HG03460 (cell line): ENCODE results near the gene MAMSTR.
"Not testable (repeated sequence)": the region's sequence is repeated elsewhere in the genome, so short reads cannot be mapped to it uniquely, and the experiment has no call there.

ENCODE experiments used
- ATAC-seq: cut with Tn5 transposase; IDR thresholded peaks from one replicate; pipeline ENCODE4 v1.9.1; 2021; ENCODE audit not compliant: unreplicated experiment

MAMSTR gene, protein sequence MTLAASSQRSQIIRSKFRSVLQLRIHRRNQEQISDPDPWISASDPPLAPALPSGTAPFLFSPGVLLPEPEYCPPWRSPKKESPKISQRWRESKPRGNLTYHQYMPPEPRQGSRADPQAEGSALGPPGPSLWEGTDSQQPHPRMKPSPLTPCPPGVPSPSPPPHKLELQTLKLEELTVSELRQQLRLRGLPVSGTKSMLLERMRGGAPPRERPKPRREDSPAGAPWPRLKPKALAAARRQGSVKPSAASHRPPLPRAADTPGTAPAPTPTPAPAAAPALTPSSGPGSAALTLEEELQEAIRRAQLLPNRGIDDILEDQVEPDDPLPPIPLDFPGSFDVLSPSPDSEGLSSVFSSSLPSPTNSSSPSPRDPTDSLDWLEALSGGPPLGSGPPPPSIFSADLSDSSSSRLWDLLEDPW

GRCh38 chr19:48719263-48720171 lies at the start of gene MAMSTR:
Gene MAMSTR (minus strand): TSS chr19:48719725. CDS start chr19:48719031, 694 bp downstream.
- no peak for ATAC-seq

DNA sequence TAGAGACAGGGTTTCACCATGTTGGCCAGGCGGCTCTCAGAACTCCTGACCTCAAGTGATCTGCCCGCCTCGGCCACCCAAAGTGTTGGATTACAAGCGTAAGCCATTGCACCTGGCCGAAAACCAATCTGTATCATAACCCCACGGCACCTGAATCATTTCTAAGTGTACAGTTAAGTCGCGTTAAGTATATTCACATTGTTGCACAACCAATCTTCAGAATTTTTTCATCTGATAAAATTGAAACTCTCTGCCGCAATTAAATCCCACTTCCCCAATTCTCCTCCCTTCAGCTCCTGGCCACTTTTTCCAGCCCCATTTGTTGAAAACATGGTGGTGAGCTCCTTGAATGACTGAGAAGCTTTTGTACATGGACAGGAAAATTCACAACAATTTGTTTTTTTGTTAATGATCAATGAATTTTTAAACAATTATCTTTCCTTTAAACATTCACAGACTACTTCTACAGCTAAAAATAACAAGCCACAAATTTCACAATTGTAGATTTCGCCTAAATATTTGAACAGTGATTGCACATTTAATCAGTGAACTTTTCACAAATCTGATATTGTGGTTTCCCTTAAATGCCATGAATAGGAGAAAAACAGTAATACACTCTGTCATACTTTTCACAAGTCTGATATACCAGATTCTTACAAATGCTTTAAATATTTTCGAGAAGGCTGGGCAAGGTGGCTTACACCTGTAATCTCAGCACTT lies 49.6 kb upstream of the MAMSTR start:
- ATAC-seq: no peak

- ATAC-seq: not testable (repeated sequence)
Observed at GRCh38 chr19:48768171-48768753, 48.7 kb upstream of the MAMSTR start.

DNA sequence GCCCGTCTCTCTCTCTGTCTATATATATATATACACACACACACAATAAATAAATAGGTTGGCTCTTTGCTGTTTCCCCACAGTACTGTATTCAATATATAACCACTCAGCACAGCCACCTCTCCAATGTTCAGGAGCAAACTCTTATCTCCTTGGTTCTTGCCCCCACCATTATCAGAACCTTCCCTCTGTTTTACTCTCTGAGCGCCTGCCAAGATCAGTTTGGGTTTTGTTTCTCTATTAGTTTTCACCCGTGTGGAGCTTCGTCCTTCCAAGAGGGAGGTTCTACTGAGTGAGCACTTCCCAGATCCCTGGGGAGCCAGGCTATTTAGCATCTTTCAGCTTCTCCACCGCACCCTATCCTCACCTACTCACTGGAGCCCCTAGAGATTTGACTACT lies 46.3 kb upstream of the MAMSTR start:
- ATAC-seq: not testable (repeated sequence)

DNA sequence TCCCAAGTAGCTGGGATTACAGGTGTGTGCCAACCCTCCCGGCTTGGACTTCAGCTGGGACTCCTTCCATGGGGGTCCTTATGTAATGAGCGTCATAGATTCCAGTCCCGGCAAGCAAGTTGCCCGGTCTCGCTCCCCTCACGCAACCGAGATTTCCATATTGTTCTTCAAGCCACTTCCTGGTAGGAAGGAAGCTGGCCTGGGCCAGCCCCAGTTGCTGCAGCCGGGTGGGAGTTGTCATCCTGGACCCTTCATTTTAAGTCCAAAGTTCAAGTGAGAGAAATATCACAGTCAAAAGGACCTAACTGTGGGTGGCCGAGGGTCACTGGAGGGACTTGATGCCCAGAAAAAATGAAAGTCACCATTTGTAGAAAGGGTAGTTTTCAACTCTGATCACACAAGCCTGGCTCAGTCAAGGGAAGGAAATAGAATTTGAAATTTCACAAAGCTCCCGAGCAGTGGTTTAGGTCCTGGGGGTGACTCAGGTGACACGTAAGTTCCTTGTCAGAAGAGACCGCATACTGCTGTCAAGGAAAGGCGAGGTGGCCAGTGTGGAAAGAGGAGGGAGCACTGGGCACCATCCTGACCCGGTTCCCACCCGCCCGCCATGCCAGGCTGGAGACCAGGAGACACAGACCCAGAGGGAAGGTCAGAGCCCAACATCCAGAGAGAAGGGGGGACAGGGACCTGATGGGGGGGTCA lies 41.1 kb upstream of the MAMSTR start:
- no peak for ATAC-seq

DNA sequence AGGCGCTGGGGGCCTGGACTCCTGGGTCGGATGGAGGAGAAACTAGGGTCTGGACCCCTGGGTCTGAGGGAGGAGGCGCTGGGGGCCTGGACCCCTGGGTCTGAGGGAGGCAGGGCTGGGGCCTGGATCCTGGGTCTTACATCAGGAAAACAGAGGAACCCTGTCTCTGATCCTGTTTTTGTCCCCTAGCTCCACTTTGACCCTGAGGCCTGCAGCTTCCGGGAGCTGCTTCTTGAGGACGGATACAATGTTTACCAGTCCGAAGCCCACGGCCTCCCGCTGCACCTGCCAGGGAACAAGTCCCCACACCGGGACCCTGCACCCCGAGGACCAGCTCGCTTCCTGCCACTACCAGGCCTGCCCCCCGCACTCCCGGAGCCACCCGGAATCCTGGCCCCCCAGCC lies 38.2 kb upstream of the MAMSTR start:
- ATAC-seq: no peak

DNA sequence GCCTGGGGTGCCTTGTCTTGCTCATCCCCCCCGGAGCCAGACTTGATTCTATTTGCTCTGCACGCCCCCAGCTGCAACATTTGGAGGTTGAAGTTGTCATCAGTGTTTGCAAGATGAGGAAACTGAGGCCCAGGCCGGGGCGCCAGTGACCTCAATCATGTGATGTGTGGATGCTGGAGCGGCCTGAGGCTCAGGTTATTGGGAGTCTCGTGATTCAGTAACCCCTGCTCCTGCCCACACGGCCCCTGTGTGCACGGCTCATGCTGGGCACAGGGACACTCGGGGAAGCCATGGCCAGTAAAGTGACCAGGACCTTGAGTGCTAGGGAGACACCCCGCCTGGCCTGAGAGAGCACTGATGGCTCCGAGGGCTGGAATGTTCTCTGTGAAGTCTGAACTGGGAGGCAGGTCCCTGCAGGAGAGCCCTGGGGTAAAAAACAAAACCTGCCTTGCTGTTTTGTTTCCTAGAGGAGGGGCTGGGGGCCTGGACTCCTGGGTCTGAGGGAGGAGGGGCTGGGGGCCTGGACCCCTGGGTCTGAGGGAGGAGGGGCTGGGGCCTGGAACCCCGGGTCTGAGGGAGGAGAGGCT lies 37.7 kb upstream of the MAMSTR start:
- ATAC-seq: no peak

DNA sequence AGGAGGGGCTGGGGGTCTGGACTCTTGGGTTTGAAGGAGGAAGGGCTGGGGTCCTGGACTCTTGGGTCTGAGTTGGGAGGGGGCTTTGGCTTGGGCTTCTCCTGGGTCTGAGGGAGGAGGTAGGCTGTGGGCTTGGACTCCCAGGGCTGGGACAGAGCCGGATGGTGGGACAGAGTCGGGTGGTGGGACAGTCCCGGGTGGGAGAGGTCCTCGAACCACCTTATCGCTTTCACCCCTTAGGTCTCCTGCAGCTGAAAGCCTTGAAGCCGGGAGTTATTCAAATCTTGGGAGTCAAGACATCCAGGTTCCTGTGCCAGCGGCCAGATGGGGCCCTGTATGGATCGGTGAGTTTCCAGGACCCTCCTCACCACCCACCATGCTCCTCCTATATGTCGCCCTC lies 37.2 kb upstream of the MAMSTR start:
- ATAC-seq: no peak

DNA sequence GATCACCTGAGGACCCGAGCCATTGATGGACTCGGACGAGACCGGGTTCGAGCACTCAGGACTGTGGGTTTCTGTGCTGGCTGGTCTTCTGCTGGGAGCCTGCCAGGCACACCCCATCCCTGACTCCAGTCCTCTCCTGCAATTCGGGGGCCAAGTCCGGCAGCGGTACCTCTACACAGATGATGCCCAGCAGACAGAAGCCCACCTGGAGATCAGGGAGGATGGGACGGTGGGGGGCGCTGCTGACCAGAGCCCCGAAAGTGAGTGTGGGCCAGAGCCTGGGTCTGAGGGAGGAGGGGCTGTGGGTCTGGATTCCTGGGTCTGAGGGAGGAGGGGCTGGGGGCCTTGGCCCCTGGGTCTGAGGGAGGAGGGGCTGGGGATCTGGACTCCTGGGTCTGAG lies 36.7 kb upstream of the MAMSTR start:
- no peak for ATAC-seq

DNA sequence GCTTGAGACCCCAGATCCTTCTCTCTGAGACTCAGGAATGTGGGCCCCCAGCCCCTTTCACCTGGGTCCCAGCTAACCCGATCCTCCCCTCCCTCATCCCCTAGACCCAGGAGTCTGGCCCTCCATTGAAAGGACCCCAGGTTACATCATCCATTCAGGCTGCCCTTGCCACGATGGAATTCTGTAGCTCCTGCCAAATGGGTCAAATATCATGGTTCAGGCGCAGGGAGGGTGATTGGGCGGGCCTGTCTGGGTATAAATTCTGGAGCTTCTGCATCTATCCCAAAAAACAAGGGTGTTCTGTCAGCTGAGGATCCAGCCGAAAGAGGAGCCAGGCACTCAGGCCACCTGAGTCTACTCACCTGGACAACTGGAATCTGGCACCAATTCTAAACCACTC lies 36.3 kb upstream of the MAMSTR start:
- ATAC-seq: no peak

DNA sequence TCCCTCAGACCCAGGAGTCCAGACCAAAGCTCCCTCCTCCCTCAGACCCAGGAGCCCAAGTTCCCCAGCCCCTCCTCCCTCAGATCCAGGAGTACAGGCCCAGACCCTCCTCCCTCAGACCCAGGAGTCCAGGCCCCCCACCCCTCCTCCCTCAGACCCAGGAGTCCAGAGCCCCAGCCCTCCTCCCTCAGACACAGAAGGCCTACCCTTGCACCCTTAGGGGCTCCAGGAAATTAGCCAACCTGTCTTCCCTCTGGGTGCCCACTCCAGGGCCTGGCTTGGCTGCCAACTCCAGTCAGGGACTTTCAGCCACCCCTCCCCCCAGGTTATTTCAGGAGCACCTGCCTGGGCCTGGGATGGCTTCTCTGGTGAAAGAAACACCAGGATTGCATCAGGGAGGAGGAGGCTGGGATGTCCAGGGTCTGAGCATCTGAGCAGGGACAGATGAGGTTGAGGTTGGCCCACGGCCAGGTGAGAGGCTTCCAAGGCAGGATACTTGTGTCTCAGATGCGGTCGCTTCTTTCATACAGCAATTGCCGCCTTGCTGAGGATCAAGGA lies 35.6 kb upstream of the MAMSTR start, which contains the start of gene FGF21:
TSS of gene FGF21 (plus strand) at position 441 of the 558 bp plus-strand sequence. CDS start 713 bp downstream, outside the sequence.
- no peak for ATAC-seq

DNA sequence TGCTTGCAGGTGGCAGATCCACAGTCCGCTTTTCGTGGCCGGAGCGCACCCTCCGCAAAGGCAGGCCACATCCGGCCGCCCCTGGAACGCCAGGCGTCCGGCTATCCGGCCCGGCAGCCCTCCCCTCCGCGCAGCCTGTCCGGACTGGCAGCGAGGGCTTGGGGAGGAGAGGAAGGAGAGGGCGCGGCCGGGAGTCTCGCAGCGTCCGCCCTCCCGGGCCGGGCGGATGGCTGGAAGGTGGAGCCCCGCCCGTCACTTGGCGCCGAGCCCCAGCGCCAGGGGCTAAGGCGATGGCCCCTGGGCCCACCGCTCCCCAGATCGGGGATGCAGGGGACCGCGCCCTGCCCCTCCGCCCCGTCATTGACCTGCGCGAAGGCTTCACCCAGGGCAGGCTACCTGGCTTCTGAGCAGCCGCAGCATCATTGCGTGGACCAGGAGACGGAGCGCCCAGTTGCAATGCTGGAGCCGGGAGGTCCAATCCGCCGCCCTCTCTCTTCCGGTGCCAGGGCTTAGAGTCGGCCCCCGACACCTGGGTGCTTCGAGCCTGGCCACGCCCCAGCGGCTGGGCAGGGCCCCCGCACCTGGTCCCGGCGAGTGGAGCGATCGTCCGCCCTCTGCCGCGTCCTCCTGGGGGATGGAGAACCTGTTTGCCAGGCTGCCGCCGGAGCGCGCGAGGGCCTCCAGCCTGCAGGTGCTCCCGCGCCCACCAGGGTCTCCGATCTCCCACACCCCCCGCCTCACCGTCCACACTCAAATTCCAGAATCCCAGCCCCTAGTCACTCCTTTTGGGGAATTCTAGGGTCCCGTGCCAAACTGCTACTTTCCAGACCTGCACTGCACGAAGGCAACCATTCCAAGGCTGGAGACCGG lies 33.2 kb upstream of the MAMSTR start, which contains the start of gene FUT1:
TSS of gene FUT1 (minus strand) at position 146 of the 870 bp plus-strand sequence. CDS start 1,360 bp downstream, outside the sequence.
- ATAC-seq: no peak

- ATAC-seq: no peak
Observed at GRCh38 chr19:48751845-48752495, 32.4 kb upstream of the MAMSTR start.

GRCh38 chr19:48750771-48751504 lies 31.4 kb upstream of the MAMSTR start:
- ATAC-seq: no peak

GRCh38 chr19:48750351-48750750 lies 30.8 kb upstream of the MAMSTR start:
- no peak for ATAC-seq

DNA sequence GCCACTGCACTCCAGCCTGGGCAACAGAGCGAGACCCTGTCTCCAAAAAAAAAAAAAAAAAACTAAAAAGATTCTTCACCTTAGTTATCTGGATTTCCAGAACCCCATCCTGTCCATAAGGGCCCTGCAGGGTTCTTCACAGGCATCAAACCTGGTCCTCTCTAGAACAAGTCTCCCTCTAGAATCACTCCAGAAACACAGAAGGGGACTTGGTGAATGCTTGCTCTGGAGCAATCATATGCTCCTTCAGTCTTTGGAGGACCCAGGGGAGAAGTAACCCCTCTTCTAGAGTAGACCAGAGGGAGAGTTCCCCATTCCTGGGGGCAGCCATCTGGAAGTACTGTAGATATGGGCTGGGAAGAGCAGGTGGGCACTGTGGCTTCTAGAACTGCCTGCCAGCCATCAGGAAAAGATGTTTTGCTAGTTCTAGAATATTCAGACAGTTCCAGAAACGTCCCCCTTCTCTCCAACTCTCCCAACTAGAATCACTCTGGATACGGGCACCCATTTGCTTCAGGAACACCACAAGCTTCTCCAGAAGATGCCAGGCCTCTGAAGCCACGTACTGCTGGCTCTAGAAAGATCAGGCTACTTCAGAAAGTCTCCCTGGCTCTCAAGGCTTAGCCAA lies 30.2 kb upstream of the MAMSTR start:
- no peak for ATAC-seq
